GM18502 (cell line): Measurements from ENCODE around the gene TGFB1.

ENCODE experiments used
- ATAC-seq: cut with Tn5 transposase; IDR thresholded peaks from one replicate; pipeline ENCODE4 v1.9.1; 2021; ENCODE audit warnings: mild to moderate bottlenecking; ENCODE audit not compliant: unreplicated experiment, poor library complexity

Gene TGFB1

DNA sequence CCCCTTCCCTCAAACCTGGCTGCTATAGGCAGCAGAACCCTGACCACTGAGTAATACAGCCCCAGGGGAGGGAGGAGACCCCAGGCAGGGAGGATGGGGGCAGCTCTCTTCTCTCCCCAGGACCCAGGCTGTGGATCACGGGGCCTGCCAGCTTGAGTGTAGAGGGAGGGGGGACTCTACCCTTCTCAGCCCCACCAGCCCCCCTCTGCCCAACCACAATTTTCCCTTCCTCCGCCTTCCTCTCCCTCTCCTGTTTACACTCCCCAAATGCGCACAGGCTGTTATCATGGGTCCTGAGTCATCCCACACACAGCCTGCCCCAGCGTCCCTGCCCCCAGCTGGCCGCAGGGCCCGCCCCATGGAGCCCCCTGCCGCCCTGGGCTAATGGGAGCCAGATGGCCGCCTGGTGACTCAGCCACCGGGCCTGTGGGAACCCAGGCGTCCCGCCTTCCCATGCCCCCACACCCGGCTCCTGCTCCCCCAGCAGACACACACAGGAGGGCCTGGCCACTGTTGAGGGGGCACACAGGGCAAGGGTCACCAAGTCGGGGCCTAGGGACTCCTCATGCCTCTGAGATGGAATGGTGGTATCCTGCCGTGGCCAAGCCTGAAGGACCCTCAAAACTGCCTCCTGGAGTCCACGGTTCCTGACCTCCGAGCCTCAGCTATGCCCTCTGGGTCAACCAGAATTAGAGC is 30.1 kb downstream of the TGFB1 start:
- ATAC-seq, result no peak

DNA sequence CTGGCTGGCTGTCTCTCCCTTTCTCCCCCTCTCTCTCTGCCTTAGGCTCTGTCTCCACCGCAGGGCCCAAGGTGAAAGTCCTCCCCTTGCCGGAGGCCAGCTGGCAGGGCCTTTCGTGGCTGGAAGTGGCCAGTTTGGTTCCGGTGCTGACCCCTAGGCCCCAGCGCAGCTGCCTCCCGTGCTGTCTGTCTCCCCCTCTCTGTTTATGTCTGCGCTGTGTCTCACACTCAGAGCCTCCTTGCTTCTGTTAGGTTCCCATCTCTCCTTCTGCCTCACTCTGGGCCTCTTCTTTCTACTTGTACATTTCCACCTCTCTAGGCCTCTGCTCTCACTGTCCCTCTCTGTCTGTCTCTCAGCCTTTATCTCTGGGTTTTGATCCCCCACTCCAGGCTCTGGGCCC is 30.7 kb downstream of the TGFB1 start:
- no peak for ATAC-seq

DNA sequence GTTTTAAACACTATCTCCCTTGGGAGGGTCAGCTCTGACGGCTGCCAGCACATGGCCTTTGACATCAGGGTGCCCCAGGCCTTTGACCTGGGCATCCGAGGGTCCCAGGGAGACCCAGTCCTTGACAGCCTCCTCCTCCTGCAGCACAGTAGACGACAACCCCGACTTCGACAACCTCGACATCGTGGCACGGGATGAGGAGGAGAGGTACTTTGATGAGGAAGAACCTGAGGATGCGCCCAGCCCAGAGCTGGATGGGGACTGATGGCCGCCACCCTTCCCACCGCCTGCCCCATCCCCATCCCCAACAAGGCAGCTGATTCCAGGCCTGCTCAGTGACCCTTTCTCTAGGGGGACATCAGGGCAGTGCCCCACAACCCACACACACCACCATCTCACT is 31.3 kb downstream of the TGFB1 start:
- no peak for ATAC-seq

DNA sequence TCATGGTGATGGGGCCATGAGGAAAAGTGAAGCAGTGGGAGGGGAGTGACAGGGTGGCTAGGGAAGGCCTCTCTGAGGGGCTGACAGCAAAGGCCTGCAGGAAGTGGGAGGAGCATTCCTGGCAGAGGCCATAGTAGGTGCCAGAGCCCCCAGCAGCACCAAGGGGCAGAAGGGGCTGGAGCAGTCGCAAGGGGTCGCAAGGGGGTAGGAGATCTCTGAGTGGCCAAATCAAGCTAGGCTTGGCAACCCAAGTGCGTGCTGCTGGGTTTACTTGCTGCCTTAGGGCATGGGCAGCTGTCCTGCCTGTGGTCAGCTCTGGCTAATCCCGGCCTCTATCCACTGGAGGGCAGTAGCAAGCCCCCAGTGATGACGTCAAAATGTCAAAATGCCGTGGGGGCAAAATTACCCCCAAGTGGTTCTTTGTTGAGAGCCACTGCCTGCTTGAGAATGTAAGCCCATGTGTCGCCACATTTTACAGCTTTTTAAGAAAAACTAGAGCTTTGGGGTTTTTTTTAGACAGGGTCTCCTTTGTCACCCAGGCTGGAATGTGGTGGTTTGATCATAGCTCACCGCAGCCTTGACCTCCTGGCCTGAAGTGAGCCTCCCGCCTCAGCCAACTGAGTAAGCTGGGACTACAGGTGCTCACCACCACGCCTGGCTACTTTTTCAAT is 32.0 kb downstream of the TGFB1 start:
- ATAC-seq, result no peak

DNA sequence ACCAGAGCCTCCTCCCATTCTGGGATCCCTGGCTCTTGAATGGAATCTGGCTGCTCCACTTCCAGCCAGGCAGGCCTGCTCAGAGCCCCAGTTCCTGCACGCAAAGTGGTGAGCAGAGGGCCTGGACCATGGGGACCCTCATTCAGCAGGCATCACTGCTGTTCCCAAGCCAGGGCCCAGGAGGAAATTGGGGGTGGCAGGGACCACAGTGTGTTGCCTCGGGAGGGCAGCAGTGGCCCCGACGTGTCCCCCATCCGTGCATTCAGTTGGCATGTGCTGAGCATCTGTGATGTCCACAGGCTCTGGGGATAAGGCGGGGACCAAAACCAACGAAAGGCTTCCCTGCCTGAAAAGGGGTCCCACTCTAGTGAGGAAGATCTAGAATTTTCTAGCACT is 32.5 kb downstream of the TGFB1 start:
- ATAC-seq, result no peak

DNA sequence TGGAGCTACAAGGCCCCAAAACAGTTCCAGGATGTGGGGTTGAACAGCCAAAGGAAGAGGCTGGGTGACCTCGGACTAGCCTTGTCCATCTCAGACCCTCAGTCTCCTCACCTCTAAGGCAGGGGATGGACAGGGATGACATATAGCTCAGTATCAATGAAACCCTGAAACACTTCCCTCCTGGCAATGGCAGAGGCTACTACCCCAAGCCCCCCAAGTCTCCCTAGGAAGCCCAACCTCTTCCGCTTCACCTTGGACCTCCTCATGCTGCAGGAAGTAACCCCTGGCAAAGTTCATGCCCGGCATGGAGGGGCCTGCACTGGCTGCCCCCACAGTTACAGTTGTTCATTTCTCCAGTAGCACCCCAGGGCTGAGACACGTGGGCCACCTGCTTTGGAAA is 33.2 kb downstream of the TGFB1 start:
- no peak for ATAC-seq

DNA sequence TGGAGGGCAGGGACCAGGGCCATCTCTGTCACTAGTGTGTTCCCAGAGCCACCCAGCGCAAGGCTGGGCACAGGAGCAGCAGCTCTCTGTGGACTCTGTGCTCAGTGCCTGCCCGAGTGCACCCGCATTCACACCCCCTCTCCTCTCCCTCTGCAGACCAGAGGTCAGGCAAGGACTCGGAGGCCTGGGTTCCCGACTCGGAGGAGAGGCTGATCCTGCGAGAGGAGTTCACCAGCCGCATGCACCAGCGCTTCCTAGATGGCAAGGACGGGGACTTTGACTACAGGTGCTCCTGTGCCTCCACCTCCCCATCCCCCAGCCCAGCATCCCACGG is 33.6 kb downstream of the TGFB1 start:
- no peak for ATAC-seq

DNA sequence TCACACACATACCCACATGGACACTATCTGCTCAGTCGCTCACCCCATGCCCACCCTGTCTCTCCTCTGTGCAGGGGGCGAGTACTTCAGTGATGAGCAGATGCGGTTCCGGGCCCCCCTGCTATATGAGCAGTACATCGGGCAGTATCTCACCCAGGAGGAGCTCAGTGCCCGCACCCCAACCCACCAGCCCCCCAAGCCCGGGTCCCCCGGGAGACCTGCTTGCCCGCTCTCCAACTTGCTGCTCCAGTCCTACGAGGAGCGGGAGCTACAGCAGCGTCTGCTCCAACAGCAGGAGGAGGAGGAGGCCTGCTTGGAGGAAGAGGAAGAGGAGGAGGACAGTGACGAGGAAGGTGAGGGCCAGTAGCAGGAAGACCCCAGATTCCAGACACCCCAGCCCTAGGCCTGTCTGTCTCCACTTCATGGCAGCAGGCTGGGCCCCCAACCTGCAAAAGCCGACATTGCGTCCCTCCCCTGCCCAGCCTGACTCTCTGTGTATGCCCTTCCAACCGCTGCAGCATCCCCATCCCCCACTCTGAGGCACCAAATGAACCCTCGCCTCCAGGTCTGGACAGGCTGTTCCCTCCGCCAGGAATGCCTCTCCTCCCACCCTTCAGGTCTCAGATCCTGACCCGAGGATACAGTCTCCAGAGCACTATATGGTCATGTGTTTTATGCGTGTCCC is 34.1 kb downstream of the TGFB1 start:
- no peak for ATAC-seq

DNA sequence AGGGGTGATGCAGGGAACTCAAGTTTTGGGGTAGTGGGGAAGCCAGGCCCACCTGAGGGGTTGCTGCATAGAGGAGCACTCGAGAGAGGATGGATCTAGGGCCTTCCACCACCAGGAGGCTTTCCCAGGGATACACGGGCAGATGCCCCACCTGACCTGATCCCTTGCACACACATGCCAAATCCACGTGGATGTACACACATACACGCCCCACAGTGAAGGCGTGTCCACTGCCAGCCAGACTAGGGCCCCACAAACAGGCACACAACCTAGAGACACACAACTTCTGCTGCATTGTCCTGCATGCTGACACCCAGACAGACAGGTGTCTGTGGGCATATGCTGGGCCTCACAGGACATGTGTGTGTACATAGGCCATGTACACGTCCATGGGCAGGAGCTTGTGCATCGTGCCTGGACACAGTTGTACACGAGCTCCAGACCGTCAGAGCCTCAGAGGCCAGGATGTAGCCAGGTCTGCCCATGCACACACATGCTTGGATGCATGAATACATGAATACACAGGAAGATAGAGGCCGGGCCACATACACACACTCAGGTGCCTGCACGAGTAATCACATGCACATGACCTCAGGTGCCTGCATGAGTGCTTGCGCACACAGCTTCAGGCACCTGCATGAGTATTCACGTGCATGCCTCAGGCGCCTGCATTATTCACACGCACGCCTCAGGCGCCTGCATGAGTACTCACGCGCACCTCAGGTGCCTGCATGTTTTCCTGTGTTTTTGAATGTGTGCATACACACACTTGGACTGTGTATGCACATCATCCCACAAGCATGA is 34.8 kb downstream of the TGFB1 start:
- no peak for ATAC-seq

DNA sequence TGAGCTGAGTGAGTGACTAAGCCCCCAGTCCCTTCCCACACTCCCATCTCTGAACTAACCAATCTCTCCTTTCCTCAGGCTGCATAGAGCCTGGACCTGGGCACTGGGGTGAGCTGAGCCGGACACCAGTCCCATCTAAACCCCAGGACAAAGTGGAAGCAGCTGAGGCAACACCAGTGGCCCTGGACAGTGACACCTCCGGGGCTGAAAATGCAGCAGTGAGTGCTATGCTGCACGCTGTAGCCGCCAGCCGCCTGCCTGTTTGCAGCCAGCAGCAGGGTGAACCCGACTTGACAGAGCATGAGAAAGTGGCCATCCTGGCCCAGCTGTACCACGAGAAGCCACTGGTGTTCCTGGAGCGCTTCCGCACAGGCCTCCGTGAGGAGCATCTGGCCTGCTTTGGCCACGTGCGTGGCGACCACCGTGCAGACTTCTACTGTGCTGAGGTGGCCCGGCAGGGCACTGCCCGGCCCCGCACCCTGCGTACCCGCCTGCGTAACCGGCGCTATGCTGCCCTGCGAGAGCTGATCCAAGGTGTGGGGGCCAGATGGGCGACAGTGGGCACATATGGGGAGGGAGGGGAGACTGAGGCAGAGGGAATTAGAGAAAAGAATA is 37.3 kb downstream of the TGFB1 start:
- no peak for ATAC-seq

DNA sequence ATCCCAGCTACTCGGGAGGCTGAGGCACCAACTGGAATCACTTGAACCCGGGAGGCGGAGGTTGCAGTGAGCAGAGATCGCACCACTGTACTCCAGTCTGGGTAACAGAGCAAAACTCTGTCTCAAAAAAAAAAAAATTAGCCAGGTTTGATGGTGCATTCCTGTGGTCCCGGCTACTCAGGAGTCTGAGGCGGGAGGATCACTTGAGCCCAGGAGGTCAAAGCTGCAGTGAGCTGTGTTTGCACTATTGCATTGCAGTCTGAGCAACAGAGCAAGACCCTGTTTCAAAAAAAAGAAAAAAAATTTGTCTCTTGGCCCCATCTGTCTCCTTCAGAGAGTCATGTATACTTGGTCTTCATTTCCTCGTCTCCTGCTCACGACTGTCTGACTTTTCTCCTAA is 42.1 kb downstream of the TGFB1 start:
- ATAC-seq, result no peak

DNA sequence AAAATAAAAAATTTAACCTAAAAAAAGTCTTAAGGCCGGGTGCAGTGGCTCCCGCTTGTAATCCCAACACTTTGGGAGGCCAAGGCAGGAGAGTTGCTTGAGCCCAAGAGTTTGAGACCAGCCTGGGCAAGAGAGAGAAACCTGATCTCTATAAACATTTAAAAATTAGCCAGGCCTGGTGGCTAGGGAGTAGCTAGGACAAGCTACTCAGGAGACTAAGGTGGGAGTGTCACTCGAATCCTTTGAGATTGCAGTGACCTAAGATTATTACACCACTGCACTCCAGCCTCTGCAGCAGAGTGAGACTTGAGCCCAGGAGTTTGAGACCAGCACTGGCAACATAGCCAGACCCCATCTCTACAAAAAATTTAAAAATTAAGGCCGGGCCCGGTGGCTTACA is 42.6 kb downstream of the TGFB1 start:
- ATAC-seq, result no peak

DNA sequence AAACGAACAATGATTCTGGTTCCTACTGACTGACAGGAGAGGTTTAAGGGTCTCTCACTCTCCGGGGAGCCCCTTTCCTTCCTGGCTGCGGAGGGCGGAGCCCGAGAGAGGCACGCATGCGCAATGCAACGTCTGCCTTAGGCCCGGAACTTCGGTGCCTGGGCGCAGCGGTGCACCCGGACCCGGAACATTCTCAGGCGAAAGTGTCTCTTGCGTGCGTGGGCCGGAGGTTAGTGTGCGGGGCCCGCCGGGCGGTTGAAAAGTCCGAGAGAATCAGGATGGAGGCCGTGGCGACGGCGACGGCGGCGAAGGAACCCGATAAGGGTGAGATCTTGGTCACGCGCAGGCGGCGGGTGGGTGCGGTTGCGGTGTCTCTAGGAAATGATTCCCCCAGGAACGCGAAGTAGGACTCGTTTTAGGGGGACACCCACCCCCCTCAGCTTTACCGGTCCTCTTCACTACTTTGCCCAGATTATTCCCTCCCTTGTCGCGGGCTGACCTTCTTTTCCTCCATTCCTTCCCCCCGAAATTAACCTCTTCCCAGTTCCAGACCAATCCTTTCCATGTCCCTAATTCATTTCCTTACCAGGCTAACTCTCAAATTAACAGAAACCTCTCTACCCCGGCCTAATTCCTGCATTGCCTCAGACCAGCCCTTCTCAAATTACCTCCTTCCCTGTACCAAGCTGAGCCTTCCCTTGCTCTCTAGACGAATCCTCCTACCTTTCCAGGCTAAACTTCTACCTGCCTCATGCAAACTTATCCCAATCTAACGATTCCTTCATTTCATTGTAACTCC is 43.5 kb downstream of the TGFB1 start, which contains the start of gene CCDC97:
TSS of gene CCDC97 (plus strand) at position 140 of the 799 bp plus-strand sequence. CDS start at position 279, 139 bp downstream.
- peak; percentile 72 for ATAC-seq

DNA sequence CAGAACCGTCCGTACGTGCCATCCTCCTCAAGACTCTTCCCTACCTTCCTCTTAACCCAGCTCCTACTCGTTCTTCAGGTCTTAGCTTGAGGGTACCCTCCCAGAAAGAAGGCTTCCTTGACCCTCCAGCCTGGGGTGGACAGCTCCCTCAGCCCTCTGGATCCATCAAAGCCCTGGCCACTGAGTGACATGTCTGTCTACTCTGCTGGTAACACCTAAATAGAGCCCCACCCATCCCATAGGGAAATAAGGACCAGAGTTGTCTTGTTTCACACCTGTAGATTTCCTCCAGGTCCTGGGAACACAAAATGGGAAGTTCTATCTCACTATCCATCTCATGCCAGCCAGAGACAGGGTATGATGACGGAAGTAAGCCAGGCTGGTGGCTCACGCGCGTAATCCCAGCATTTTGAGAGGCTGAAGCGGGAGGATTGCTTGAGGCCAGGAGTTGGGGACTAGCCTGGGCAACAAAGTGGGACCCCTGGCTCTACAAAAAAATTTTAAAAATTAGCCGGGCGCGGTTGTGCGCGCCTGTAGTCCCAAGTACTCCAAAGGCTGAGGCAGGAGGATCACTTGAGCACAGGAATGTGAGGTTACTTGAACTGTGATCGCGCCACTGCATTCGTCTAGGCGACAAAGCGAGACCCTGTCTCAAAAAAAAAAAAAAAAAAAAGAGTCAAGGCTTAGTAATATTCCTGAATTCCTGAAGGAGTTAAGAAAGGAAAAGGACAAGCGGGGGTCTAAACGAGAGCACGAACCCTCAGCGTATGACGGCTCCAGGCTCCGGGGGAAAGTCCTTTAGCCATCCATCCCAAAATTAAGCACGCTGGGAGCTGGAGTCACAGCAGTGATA is 44.3 kb downstream of the TGFB1 start:
- ATAC-seq, result no peak

DNA sequence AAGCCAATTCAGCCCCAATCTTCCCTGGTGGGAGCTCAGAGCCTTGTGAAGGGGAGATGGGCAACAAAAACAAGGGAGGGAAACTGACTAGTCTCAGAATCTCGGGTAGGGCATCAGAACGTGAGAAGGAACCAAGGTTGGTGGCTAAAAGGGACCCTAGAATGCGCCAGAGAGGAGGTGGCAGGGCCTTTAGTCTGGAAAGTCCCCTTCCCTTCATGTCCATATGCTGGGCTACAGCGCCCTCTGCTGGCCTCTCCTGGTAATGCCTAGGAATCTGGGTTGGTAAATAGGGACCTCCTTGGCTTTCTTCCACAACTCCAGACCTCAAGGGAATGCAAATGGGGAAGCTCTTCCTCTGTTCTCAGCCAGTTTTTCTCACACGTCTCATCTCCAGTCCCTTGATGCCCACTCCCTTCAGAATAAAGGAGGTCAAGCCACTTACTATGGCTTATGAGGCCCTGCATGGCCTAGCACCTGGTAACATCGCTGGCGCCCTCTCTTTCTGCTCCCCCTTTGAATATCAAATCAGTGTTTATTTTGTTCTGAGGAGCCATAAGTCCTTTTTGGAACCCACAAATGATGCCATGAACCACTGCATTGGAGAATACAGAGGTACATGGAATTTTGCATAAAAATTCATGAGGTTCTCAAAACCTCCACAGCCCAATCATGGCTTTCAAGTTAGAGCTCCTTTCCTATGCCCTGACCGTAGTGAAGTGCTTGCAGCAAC is 45.1 kb downstream of the TGFB1 start:
- no peak for ATAC-seq

DNA sequence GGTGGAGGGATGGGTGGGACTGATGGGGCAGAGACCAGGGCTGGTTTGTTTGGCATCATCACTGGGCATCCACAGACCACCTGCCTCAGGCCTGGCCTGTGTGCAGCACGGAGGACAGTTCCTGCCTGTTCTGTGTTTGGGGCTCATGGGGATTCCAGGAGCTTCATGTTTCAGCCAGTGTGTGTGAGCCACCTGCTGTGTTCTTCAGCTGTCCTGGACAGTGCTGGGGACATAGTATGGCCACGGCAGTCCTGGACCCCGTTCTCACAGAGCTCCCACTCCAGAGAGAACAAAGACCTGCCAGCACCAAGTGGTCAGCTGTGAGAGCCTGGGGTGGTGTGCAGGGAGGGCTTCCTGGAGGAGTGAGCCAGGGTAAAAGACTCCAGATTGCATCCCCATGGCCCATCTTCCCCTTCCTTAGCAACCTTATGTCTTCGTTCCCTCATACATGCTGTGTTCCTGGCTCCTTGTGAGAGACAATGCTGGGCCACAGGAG is 45.7 kb downstream of the TGFB1 start:
- ATAC-seq, result no peak

DNA sequence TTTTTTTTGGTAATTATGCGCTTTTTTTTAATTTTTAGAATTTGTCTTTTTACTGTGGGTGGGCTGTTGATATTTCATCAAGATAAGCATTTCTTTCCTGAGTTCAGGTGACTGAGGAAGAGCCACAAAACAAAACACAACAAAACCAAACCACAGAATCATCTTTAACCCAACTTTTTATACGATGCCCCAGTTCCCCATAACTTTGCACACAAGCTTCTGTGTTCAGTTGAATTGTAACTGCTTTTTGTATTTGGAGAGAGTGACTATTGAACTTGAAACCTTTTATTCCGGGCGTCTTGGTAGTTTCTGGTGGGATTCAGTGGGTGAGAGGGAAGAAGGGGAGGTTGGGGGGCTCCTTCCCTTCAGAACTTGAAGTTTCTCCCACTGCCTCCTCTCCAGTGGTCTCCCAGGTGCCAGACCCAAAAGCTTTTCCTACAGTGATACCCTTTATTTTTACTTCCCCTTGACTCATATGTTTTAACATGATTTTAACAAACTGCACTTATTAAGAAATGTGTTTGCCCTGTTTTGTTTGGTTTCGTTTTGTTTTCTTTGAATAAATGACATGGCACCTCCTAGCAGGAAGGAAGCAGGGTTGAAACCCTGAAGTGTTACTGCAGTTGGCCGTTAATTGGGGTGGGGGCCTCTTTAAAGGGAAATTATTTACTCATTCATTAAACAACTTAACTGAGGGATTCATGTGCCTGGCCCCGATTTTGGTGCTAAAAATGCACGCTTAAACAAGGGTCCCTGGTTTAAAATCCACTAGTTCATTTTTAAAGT is 46.4 kb downstream of the TGFB1 start:
- no peak for ATAC-seq
